GM23338 (cell line): ENCODE measurements around the gene ATP10D.

Source experiments
- CREB1 ChIP-seq: fragments of 250-450 bp; sonication (Bioruptor Pico); IDR thresholded peaks from 2 replicates; pipeline ENCODE4 v1.5.0; 2020; ENCODE audit warnings: low read depth, mild to moderate bottlenecking, moderate library complexity
- CTCF ChIP-seq, 2 experiments: fragments of 200-600 bp in 1 of 2; sonication (generic) in 1 of 2; conservative IDR thresholded peaks; 2 replicates each; pipeline versions ENCODE4 v1.5.1 to v1.6.1; 2016 to 2017; ENCODE audit warnings: antibody characterized with exemption in 2 of 2, low read depth in 2 of 2, mild to moderate bottlenecking in 2 of 2, moderate library complexity in 1 of 2
- ETS1 ChIP-seq: IDR thresholded peaks from 2 replicates; pipeline ENCODE4 v1.6.1; 2016; ENCODE audit warnings: antibody characterized with exemption
- EZH2 ChIP-seq: fragments of 200-600 bp; sonication (generic); IDR thresholded peaks from one replicate; pipeline ENCODE4 v1.8.0; 2017; ENCODE audit warnings: antibody characterized with exemption, mild to moderate bottlenecking, low read depth; ENCODE audit not compliant: unreplicated experiment
- EZH2phosphoT487 ChIP-seq: fragments of 200-600 bp; sonication (generic); IDR thresholded peaks from one replicate; pipeline ENCODE4 v1.8.1; 2018; ENCODE audit warnings: antibody characterized with exemption; ENCODE audit not compliant: unreplicated experiment
- JUNB ChIP-seq: IDR thresholded peaks from one replicate; pipeline ENCODE4 v1.6.1; 2016; ENCODE audit warnings: antibody characterized with exemption; ENCODE audit not compliant: unreplicated experiment
- NANOG ChIP-seq: IDR thresholded peaks from 2 replicates; pipeline ENCODE4 v1.6.1; 2016; ENCODE audit warnings: antibody characterized with exemption, borderline replicate concordance
- POLR2AphosphoS5 ChIP-seq: IDR thresholded peaks from 2 replicates; pipeline ENCODE4 v1.6.1; 2016; ENCODE audit warnings: antibody characterized with exemption, low read depth
- REST ChIP-seq: IDR thresholded peaks from one replicate; pipeline ENCODE4 v1.6.1; 2018; ENCODE audit warnings: antibody characterized with exemption; ENCODE audit not compliant: unreplicated experiment
- STAT1 ChIP-seq: IDR thresholded peaks from one replicate; pipeline ENCODE4 v1.6.1; 2016; ENCODE audit warnings: antibody characterized with exemption; ENCODE audit not compliant: unreplicated experiment
- ZNF114 ChIP-seq: fragments of 250-450 bp; sonication (Bioruptor Pico); IDR thresholded peaks from 2 replicates; pipeline ENCODE4 v1.5.0; 2020; ENCODE audit warnings: mild to moderate bottlenecking, moderate library complexity
- ZNF331 ChIP-seq: fragments of 250-450 bp; sonication (Bioruptor Pico); IDR thresholded peaks from 2 replicates; pipeline ENCODE4 v1.5.0; 2020; ENCODE audit warnings: low read depth, mild to moderate bottlenecking, moderate library complexity
- ZNF462 ChIP-seq: fragments of 250-450 bp; sonication (Bioruptor Pico); IDR thresholded peaks from 2 replicates; pipeline ENCODE4 v1.5.0; 2020; ENCODE audit warnings: mild to moderate bottlenecking, moderate library complexity

GRCh38 chr4:47466056-47466785 is 18.9 kb upstream of the ATP10D start:
- TF ChIP-seq CTCF (conservative IDR thresholded peaks at IDR 0.05; ENCODE audit: low read depth in 2 of 2) (no peak), POLR2AphosphoS5 (no peak), EZH2 (no peak), CREB1 (CRISPR knock-in tag) (no peak), STAT1 (no peak), REST (no peak), NANOG (no peak), JUNB (no peak), ZNF331 (CRISPR knock-in tag) (no peak), EZH2phosphoT487 (no peak), ZNF114 (CRISPR knock-in tag) (no peak), ZNF462 (no peak), ETS1 (no peak)
